Measurements from ENCODE around the gene CRHR1. TPM values are rescaled to one million over a fixed set of nuclear protein-coding genes. Genes with fewer than 3 reads are reported as not detected.

CRHR1 gene
- total RNA-seq, 4 donors from 2014 or later, result 0.10 to 0.54 (median 0.35) TPM; not detected in 1

- no peaks in the 10 kb centered on the region for H3K36me3 ChIP-seq
- no peak for ATAC-seq
- peaks cover 0 to 8% (median 0%) of the 10 kb centered on the region in 3 donors for H3K9me3 ChIP-seq
- no peaks in the 10 kb centered on the region for H3K4me1 ChIP-seq
- H3K4me3 ChIP-seq, result no peak overlapping the region
- H3K27me3 ChIP-seq, result peaks cover 23% of the 10 kb centered on the region
- TF ChIP-seq POLR2A (IDR thresholded peaks at IDR 0.05), result no peak
- TF ChIP-seq CTCF (IDR thresholded peaks at IDR 0.05), result no peak
- no peak for TF ChIP-seq POLR2AphosphoS5 (IDR thresholded peaks at IDR 0.05)
- TF ChIP-seq EP300 (IDR thresholded peaks at IDR 0.05), result no peak
- WGBS, 2 donors (ENCODE audit: low coverage in 1 of 2), result 100% methylated on average over 1 of the region's 2 CpGs
- H3K27ac ChIP-seq, result no peak overlapping the region
Observed at GRCh38 chr17:45883063-45883462, 98.9 kb downstream of the CRHR1 start.

Other genes starting within 250 kb of the CRHR1 start
- gene SPPL2C, start 60.6 kb downstream of the CRHR1 start, total RNA-seq, result not detected
- 10 to 100 TPM in 1 of 4 donors, 1 to 10 TPM in 3; 3.4 to 12.2 (median 8.5) TPM for gene MAPT, start 110.2 kb downstream of the CRHR1 start, total RNA-seq
- not detected for gene STH, start 214.9 kb downstream of the CRHR1 start, total RNA-seq